OCI-LY1 (cell line): ENCODE measurements around the gene PRR23C.

Experiments
- H2AFZ ChIP-seq: fragments of 200-600 bp; sonication (generic), shearing (Covaris generic); 2 replicates; pipeline ENCODE4 v1.6.0; 2014; ENCODE audit warnings: antibody characterized with exemption, mild to moderate bottlenecking, low read length
- H3F3A ChIP-seq: fragments of 200-600 bp; sonication (generic), shearing (Covaris generic); 2 replicates; pipeline ENCODE4 v1.6.0; 2014; ENCODE audit warnings: mild to moderate bottlenecking, antibody characterized with exemption, low read length, moderate library complexity; ENCODE audit not compliant: insufficient read depth
- H3K27ac ChIP-seq: fragments of 200-600 bp; sonication (generic); 2 replicates; pipeline ENCODE4 v1.5.1; 2014; ENCODE audit warnings: low read length, mixed run types, mild to moderate bottlenecking, low read depth; ENCODE audit not compliant: poor library complexity, severe bottlenecking
- H3K27me3 ChIP-seq: fragments of 200-600 bp; sonication (generic); 2 replicates; pipeline ENCODE4 v1.6.0; 2014; ENCODE audit warnings: antibody characterized with exemption, mild to moderate bottlenecking, low read length, moderate library complexity; ENCODE audit not compliant: insufficient read depth
- H3K36me3 ChIP-seq: fragments of 200-600 bp; sonication (generic); 2 replicates; pipeline ENCODE4 v1.6.1; 2014; ENCODE audit warnings: mild to moderate bottlenecking, antibody characterized with exemption, low read length, moderate library complexity, mixed read lengths; ENCODE audit not compliant: insufficient read depth
- H3K4me1 ChIP-seq: fragments of 200-600 bp; sonication (generic); 2 replicates; pipeline ENCODE4 v1.5.1; 2014; ENCODE audit warnings: mild to moderate bottlenecking, low read length, moderate library complexity; ENCODE audit not compliant: insufficient read depth, severe bottlenecking
- H3K4me2 ChIP-seq: fragments of 200-600 bp; sonication (generic), shearing (Covaris generic); 2 replicates; pipeline ENCODE4 v1.6.1; 2014; ENCODE audit warnings: low read length
- H3K4me3 ChIP-seq: fragments of 200-600 bp; sonication (generic); 2 replicates; pipeline ENCODE4 v1.5.1; 2014; ENCODE audit warnings: low read length, low read depth, mild to moderate bottlenecking, mixed read lengths; ENCODE audit not compliant: poor library complexity, severe bottlenecking
- H3K79me2 ChIP-seq: fragments of 200-600 bp; shearing (Covaris generic); 2 replicates; pipeline ENCODE4 v1.6.1; 2016; ENCODE audit warnings: mixed run types, low read length, mixed read lengths; ENCODE audit not compliant: insufficient read depth
- H3K9ac ChIP-seq: fragments of 200-600 bp; sonication (generic), shearing (Covaris generic); 2 replicates; pipeline ENCODE4 v1.6.1; 2014; ENCODE audit warnings: mild to moderate bottlenecking, low read length, mixed read lengths
- H3K9me2 ChIP-seq: fragments of 200-600 bp; sonication (generic), shearing (Covaris generic); 2 replicates; pipeline ENCODE4 v1.6.1; 2014; ENCODE audit warnings: low read depth, mild to moderate bottlenecking, low read length, mixed read lengths
- H3K9me3 ChIP-seq: fragments of 200-600 bp; shearing (Covaris generic); 2 replicates; pipeline ENCODE4 v1.6.1; 2014; ENCODE audit warnings: low read length, mixed read lengths
- H4K20me1 ChIP-seq: fragments of 200-600 bp; sonication (generic), shearing (Covaris generic); 2 replicates; pipeline ENCODE4 v1.6.0; 2016; ENCODE audit warnings: mild to moderate bottlenecking, low read length; ENCODE audit not compliant: insufficient read depth
- EZH2 ChIP-seq: fragments of 200-600 bp; sonication (generic), shearing (Covaris generic); IDR thresholded peaks from 2 replicates; pipeline ENCODE4 v1.8.0; 2017; ENCODE audit warnings: borderline replicate concordance, mixed run types, mild to moderate bottlenecking, antibody characterized with exemption, low read length, moderate library complexity, mixed read lengths
- TF ChIP-seq, protein P1 (sequence below): fragments of 200-600 bp; sonication (generic), shearing (Covaris generic); IDR thresholded peaks from 2 replicates; pipeline ENCODE4 v1.5.1; 2017; ENCODE audit warnings: mild to moderate bottlenecking, antibody characterized with exemption, low read length, moderate library complexity, mixed read lengths

PRR23C gene

DNA sequence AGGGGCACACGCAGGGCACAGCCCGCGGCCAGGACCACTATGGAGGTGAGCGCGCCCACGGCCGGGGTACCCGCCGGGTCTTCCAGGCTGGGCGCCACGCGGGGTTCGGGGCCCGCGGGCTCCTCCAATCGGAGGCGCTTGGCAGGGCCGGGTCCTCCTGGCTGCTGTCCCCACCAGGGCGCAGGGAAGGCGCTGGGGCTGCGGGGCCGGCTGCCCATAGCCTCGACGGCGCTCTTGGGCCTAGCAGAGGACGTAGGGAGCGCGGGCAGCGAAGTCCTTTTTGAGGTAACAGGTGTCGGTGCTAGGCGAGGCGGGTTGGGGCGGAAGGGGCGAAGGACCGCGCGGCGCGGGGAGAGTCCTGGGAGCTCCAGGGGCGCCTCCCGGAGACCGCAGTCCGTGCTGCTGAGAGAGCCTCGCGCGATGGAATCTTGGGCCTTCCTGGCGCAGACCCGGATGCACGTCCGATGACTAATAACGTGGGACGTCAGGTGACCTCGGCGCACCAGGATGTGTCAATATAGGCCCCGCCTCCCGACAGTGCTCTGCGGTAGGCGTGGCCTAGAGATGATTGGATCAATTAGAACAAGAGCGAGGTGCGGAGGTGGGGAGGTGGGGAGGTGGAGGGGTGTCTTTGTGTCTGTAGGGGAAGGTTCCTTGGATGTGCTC is 38.5 kb downstream of the PRR23C start, which contains the start of gene PRR23A:
Gene PRR23A, minus strand, starts transcription at position 218 of the 666 bp plus-strand sequence. Its CDS starts 0 bp downstream, at position 218.
- Histone ChIP-seq H3K79me2 (no peaks in the 10 kb centered on the region), H3K9me2 (peaks cover 2% of the 10 kb centered on the region; the same call in 1 of the 2 replicates), H3K4me3 (no peak within 1 kb of the TSS), H3K4me1 (no peaks in the 10 kb centered on the region), H3F3A (no peaks in the 10 kb centered on the region), H4K20me1 (no peaks in the 10 kb centered on the region), H3K4me2 (no peak within 1 kb of the TSS), H3K27ac (no peak within 1 kb of the TSS), H3K9me3 (no peaks in the 10 kb centered on the region), H3K9ac (no peak within 1 kb of the TSS), H3K27me3 (no peaks in the 10 kb centered on the region), H3K36me3 (no peaks in the 10 kb centered on the region), H2AFZ (no peak within 1 kb of the TSS)
- TF ChIP-seq, protein P1, sequence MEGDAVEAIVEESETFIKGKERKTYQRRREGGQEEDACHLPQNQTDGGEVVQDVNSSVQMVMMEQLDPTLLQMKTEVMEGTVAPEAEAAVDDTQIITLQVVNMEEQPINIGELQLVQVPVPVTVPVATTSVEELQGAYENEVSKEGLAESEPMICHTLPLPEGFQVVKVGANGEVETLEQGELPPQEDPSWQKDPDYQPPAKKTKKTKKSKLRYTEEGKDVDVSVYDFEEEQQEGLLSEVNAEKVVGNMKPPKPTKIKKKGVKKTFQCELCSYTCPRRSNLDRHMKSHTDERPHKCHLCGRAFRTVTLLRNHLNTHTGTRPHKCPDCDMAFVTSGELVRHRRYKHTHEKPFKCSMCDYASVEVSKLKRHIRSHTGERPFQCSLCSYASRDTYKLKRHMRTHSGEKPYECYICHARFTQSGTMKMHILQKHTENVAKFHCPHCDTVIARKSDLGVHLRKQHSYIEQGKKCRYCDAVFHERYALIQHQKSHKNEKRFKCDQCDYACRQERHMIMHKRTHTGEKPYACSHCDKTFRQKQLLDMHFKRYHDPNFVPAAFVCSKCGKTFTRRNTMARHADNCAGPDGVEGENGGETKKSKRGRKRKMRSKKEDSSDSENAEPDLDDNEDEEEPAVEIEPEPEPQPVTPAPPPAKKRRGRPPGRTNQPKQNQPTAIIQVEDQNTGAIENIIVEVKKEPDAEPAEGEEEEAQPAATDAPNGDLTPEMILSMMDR: no peak
- no peak for TF ChIP-seq EZH2

- Histone ChIP-seq H3K4me1 (no peaks in the 10 kb centered on the region), H3K9me2 (peaks cover 2% of the 10 kb centered on the region; the same call in 1 of the 2 replicates), H3K9ac (no peak overlapping the region), H3K4me2 (no peak overlapping the region), H4K20me1 (no peaks in the 10 kb centered on the region), H3K9me3 (no peaks in the 10 kb centered on the region), H3K27me3 (no peaks in the 10 kb centered on the region), H3K36me3 (no peaks in the 10 kb centered on the region), H3K27ac (no peak overlapping the region), H3K4me3 (no peak overlapping the region), H3F3A (no peaks in the 10 kb centered on the region), H3K79me2 (no peaks in the 10 kb centered on the region), H2AFZ (no peak overlapping the region)
- TF ChIP-seq EZH2: no peak
- TF ChIP-seq, protein P1: no peak
These were observed 39.2 kb downstream of the PRR23C start for GRCh38 chr3:139005356-139005993.

GRCh38 chr3:138995706-138996105 is 49.0 kb downstream of the PRR23C start:
- H3K27me3 ChIP-seq: no peaks in the 10 kb centered on the region
- H3K4me1 ChIP-seq: no peaks in the 10 kb centered on the region
- H3F3A ChIP-seq: no peaks in the 10 kb centered on the region
- no peak overlapping the region for H3K4me3 ChIP-seq
- H3K27ac ChIP-seq: no peak overlapping the region
- no peak overlapping the region for H2AFZ ChIP-seq
- no peaks in the 10 kb centered on the region for H3K36me3 ChIP-seq
- no peaks in the 10 kb centered on the region for H4K20me1 ChIP-seq
- TF ChIP-seq, protein P1: no peak
- no peak for TF ChIP-seq EZH2
- no peaks in the 10 kb centered on the region for H3K79me2 ChIP-seq
- H3K4me2 ChIP-seq: no peak overlapping the region
- no peaks in the 10 kb centered on the region for H3K9me2 ChIP-seq
- H3K9me3 ChIP-seq: no peaks in the 10 kb centered on the region
- no peak overlapping the region for H3K9ac ChIP-seq
